Endothelial cell of umbilical vein (primary cell): ENCODE data around the gene VAPB. TPM values are rescaled to one million over a fixed set of nuclear protein-coding genes. Genes with fewer than 3 reads are reported as not detected.

Experiments
- BruUV-seq: library from RNA; stranded (reverse); fragments of 400-500 nt; replicated peaks from 2 replicates; lab custom pipeline; 2021; lab: Mats Ljungman, UMichigan
- CTCF ChIA-PET: fragments of 300-600, 350-600 bp; sonication (Branson Sonifier 250); formaldehyde crosslinking; loops from one replicate; lab custom pipeline; 2021; ENCODE audit warnings: antibody characterized with exemption, inconsistent platforms; lab: Charles Lee
- POLR2A ChIA-PET: fragments of 300-600, 350-600 bp; sonication (Branson Sonifier 250); formaldehyde crosslinking; loops from one replicate; lab custom pipeline; 2021; ENCODE audit warnings: antibody characterized with exemption, inconsistent platforms; lab: Charles Lee
- DNase-seq: peaks from one replicate; pipeline ENCODE4 v3.0.0-alpha.2; 2011; ENCODE audit warnings: low read depth, low spot score
- FAIRE-seq: peaks from 2 replicates; lab custom pipeline; 2011; peaks lifted over from hg19 to GRCh38; lab: Jason Lieb, UNC
- H2AFZ ChIP-seq: 2 replicates; pipeline ENCODE4 v1.6.0; 2012; ENCODE audit warnings: low read depth, low read length, control low read depth, inconsistent platforms
- H3K27ac ChIP-seq: 2 replicates; pipeline ENCODE4 v1.5.1; 2011; ENCODE audit warnings: low read depth, mild to moderate bottlenecking, control low read depth, low read length, moderate library complexity; ENCODE audit not compliant: insufficient read depth
- H3K27me3 ChIP-seq, 2 experiments: 2 replicates each; pipeline versions ENCODE4 v1.6.0 to v1.6.1; 2011; ENCODE audit warnings: low read length in 2 of 2, mixed read lengths in 1 of 2; ENCODE audit not compliant: control insufficient read depth in 2 of 2, insufficient read depth in 2 of 2
- H3K36me3 ChIP-seq, 2 experiments: 2 replicates in 1 of 2; 3 replicates in 1 of 2; pipeline ENCODE4 v1.5.1; 2011; ENCODE audit warnings: low read length in 2 of 2, mild to moderate bottlenecking in 1 of 2, moderate library complexity in 1 of 2; ENCODE audit not compliant: control insufficient read depth in 2 of 2, insufficient read depth in 2 of 2; ENCODE audit errors: extremely low read depth in 1 of 2
- H3K4me1 ChIP-seq: 3 replicates; pipeline ENCODE4 v1.5.1; 2011; ENCODE audit warnings: mild to moderate bottlenecking, low read length; ENCODE audit not compliant: control insufficient read depth, insufficient read depth; ENCODE audit errors: extremely low read depth
- H3K4me2 ChIP-seq: 2 replicates; pipeline ENCODE4 v1.6.1; 2011; ENCODE audit warnings: low read length, control low read depth, mixed read lengths; ENCODE audit not compliant: insufficient read depth
- H3K4me3 ChIP-seq, 3 experiments: fragments of 200-600 bp in 1 of 3; sonication (generic), shearing (Covaris generic) in 1 of 3; replicated peaks in 1 of 3; 2 replicates each; pipeline ENCODE4 v1.5.1; 2011 to 2016; ENCODE audit warnings: control low read depth in 3 of 3, low read length in 3 of 3, mild to moderate bottlenecking in 2 of 3, inconsistent platforms in 1 of 3, low read depth in 1 of 3, moderate library complexity in 1 of 3; ENCODE audit not compliant: insufficient read depth in 1 of 3
- H3K79me2 ChIP-seq: 2 replicates; pipeline ENCODE4 v1.6.0; 2012; ENCODE audit warnings: low read length, inconsistent platforms; ENCODE audit not compliant: control insufficient read depth, insufficient read depth
- H3K9ac ChIP-seq: replicated peaks from 2 replicates; pipeline ENCODE3; 2011; ENCODE audit warnings: low read length, control low read depth; ENCODE audit not compliant: insufficient read depth; ENCODE audit errors: extremely low read depth
- H3K9me1 ChIP-seq: replicated peaks from 3 replicates; pipeline ENCODE4 v1.6.0; 2011; ENCODE audit warnings: mild to moderate bottlenecking, low read length; ENCODE audit not compliant: control insufficient read depth, insufficient read depth; ENCODE audit errors: extremely low read depth
- H3K9me3 ChIP-seq: replicated peaks from 2 replicates; pipeline ENCODE4 v1.5.1; 2012; ENCODE audit warnings: low read length, inconsistent platforms; ENCODE audit not compliant: control insufficient read depth, insufficient read depth
- H4K20me1 ChIP-seq: replicated peaks from 2 replicates; pipeline ENCODE3; 2011; ENCODE audit warnings: mild to moderate bottlenecking, low read length; ENCODE audit not compliant: control insufficient read depth, insufficient read depth; ENCODE audit errors: extremely low read depth
- EZH2 ChIP-seq: IDR thresholded peaks from 2 replicates; pipeline ENCODE4 v1.6.1; 2012; ENCODE audit warnings: borderline replicate concordance, low read depth, mild to moderate bottlenecking, moderate library complexity, low read length, inconsistent platforms; ENCODE audit not compliant: severe bottlenecking
- FOS ChIP-seq: IDR thresholded peaks from 2 replicates; pipeline ENCODE4 v1.6.1; 2011; ENCODE audit warnings: mild to moderate bottlenecking, low read length, moderate library complexity, borderline replicate concordance; ENCODE audit not compliant: insufficient read depth
- GATA2 ChIP-seq: IDR thresholded peaks from 2 replicates; pipeline ENCODE4 v1.7.0; 2011; ENCODE audit warnings: low read depth, mild to moderate bottlenecking, moderate library complexity, mixed read lengths, low read length; ENCODE audit not compliant: insufficient read length, insufficient read depth
- JUN ChIP-seq: IDR thresholded peaks from 2 replicates; pipeline ENCODE4 v1.6.1; 2011; ENCODE audit warnings: borderline replicate concordance, low read depth; ENCODE audit not compliant: insufficient read length, insufficient read depth
- MYC ChIP-seq: IDR thresholded peaks from one replicate; pipeline ENCODE4 v1.6.1; 2011; ENCODE audit warnings: mild to moderate bottlenecking, low read depth, low read length
- POLR2A ChIP-seq: IDR thresholded peaks from 2 replicates; pipeline ENCODE4 v1.6.1; 2012; ENCODE audit warnings: low read depth, mild to moderate bottlenecking, control low read depth, low read length
- POLR2AphosphoS5 ChIP-seq: IDR thresholded peaks from 2 replicates; pipeline ENCODE4 v1.6.1; 2012; ENCODE audit warnings: low read depth, mild to moderate bottlenecking, control low read depth, low read length, moderate library complexity; ENCODE audit not compliant: insufficient read depth
- dilution Hi-C: fragments of 300-500 bp; cut with MboI; formaldehyde crosslinking; loops from one replicate; pipeline ENCODE4 v1.15.0; 2019; ENCODE audit warnings: low sequenced_read_pairs; ENCODE audit not compliant: extremely low pct_ligation_motif_present
- intact Hi-C: fragments of 100-400 bp; cut with micrococcal nuclease; formaldehyde crosslinking; loops from one replicate; pipeline ENCODE4 v1.10.0; 2022
- polyA plus RNA-seq, 4 experiments: library from polyadenylated mRNA; depleted of rRNA in 3 of 4; stranded (reverse) in 3 of 4; unstranded in 1 of 4; fragments of >200 nt; gene quantifications; 2 replicates each; pipeline versions ENCODE4 v1.2.1 to v1.2.3, GENCODE V29; 2011 to 2012; ENCODE audit warnings: missing spikeins in 1 of 4
- total RNA-seq: library from RNA; stranded (reverse); gene quantifications from 2 replicates; pipeline ENCODE4 v1.2.3, GENCODE V29; 2021
- TF ChIP-seq, protein P1 (sequence below): IDR thresholded peaks from 2 replicates; pipeline ENCODE4 v1.6.1; 2011; ENCODE audit not compliant: insufficient read depth, insufficient read length
- TF ChIP-seq, protein P2 (sequence below), 2 donors: IDR thresholded peaks; 1 replicate in 1 of 2; 2 replicates in 1 of 2; pipeline ENCODE4 v1.5.1; 2011; ENCODE audit warnings: low read length in 2 of 2, mild to moderate bottlenecking in 2 of 2, moderate library complexity in 2 of 2, control low read depth in 1 of 2, inconsistent platforms in 1 of 2, low read depth in 1 of 2; ENCODE audit not compliant: insufficient read depth in 1 of 2; ENCODE audit errors: extremely low read depth in 1 of 2

Gene VAPB
- total and polyA plus RNA-seq, 2 donors (not counting 3 experiments of a cell fraction or from before 2014, with no cell fraction given), result 17.9 to 48.9 TPM

DNA sequence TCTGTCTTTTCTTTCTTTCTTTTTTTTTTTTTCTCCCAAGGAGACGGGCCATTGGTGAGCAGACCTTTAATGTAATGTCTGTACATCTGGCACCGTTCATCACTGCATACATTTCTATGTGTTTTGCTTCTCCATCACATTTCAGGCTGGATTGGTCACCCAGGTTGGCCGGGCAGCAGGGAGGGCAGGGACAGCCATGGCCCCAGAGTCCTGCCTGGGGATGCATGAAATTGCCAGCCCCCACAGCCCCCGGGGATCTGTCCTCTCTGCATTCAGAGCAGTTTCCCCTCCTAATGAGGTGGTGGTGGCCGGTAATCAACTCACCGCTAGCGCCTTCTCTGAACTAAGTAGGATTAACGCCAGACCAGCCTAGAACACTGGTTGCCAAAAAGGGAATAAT is 75.8 kb downstream of the VAPB start:
- Histone ChIP-seq H3K9me3 (no peaks in the 10 kb centered on the region), H3K9me1 (no peaks in the 10 kb centered on the region), H2AFZ (no peak overlapping the region), H3K4me3 (no peak overlapping the region), H3K9ac (no peak overlapping the region), H4K20me1 (no peaks in the 10 kb centered on the region), H3K4me2 (no peak overlapping the region), H3K27ac (no peak overlapping the region), H3K4me1 (no peaks in the 10 kb centered on the region), H3K79me2 (no peaks in the 10 kb centered on the region), H3K36me3 (no peaks in the 10 kb centered on the region), H3K27me3 (peaks cover 0 to 5% of the 10 kb centered on the region in 2 experiments)
- TF ChIP-seq MYC, result no peak
- TF ChIP-seq POLR2A, result no peak
- no peak for TF ChIP-seq FOS
- TF ChIP-seq, protein P1, sequence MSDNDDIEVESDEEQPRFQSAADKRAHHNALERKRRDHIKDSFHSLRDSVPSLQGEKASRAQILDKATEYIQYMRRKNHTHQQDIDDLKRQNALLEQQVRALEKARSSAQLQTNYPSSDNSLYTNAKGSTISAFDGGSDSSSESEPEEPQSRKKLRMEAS, result no peak
- TF ChIP-seq GATA2, result no peak
- TF ChIP-seq POLR2AphosphoS5, result no peak
- TF ChIP-seq, protein P2, sequence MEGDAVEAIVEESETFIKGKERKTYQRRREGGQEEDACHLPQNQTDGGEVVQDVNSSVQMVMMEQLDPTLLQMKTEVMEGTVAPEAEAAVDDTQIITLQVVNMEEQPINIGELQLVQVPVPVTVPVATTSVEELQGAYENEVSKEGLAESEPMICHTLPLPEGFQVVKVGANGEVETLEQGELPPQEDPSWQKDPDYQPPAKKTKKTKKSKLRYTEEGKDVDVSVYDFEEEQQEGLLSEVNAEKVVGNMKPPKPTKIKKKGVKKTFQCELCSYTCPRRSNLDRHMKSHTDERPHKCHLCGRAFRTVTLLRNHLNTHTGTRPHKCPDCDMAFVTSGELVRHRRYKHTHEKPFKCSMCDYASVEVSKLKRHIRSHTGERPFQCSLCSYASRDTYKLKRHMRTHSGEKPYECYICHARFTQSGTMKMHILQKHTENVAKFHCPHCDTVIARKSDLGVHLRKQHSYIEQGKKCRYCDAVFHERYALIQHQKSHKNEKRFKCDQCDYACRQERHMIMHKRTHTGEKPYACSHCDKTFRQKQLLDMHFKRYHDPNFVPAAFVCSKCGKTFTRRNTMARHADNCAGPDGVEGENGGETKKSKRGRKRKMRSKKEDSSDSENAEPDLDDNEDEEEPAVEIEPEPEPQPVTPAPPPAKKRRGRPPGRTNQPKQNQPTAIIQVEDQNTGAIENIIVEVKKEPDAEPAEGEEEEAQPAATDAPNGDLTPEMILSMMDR (IDR thresholded peaks at IDR 0.05; ENCODE audit: extremely low read depth in 1 of 2, insufficient read depth in 1 of 2, low read depth in 1 of 2, low read length in 2 of 2), result no peak
- TF ChIP-seq JUN, result no peak
- no peak for TF ChIP-seq EZH2
- no TSS peak for BruUV-seq
- no peak for DNase-seq
- intact Hi-C loops, result no loop called here
- FAIRE-seq, result no peak
- CTCF ChIA-PET, result no interaction called here
- dilution Hi-C loops, result loop anchor here (25.0 kb wide), 1 partner anchor 228 kb away; the partner anchor contains the start of gene ANKRD60
- POLR2A ChIA-PET, result no interaction called here
